Neural cell (in vitro differentiated cells): ENCODE measurements around the gene GPR107.

Experiments used
- CTCF ChIP-seq: fragments of 450-650 bp; IDR thresholded peaks from 2 replicates; pipeline ENCODE4 v1.5.1; 2014; ENCODE audit warnings: antibody characterized with exemption, mild to moderate bottlenecking, moderate library complexity; ENCODE audit not compliant: poor library complexity, severe bottlenecking
- EP300 ChIP-seq: fragments of 450-650 bp; conservative IDR thresholded peaks from 2 replicates; pipeline ENCODE4 v1.6.1; 2014; ENCODE audit warnings: antibody characterized with exemption, mild to moderate bottlenecking, moderate library complexity; ENCODE audit not compliant: poor library complexity, severe bottlenecking
- RAD21 ChIP-seq: fragments of 450-650 bp; conservative IDR thresholded peaks from 2 replicates; pipeline ENCODE4 v1.6.1; 2014; ENCODE audit warnings: antibody characterized with exemption, mild to moderate bottlenecking, moderate library complexity
- TAF1 ChIP-seq: IDR thresholded peaks from 2 replicates; pipeline ENCODE4 v1.6.1; 2012; ENCODE audit warnings: low read depth

GRCh38 chr9:130053109-130053503 lies 600 bp upstream of the GPR107 start:
- TF ChIP-seq RAD21 (no peak), CTCF (no peak), TAF1 (no peak), EP300 (no peak)
